Measurements from ENCODE around the gene MAPK14. TPM values are rescaled to one million over a fixed set of nuclear protein-coding genes. Genes with fewer than 3 reads are reported as not detected.
A peak's percentile ranks its signal among the peaks of the same experiment; 100 is the strongest.

The MAPK14 gene
- total RNA-seq, 1 experiment from 2014 or later, result 56.8 TPM

GRCh38 chr6:36104836-36105235 is 77.2 kb downstream of the MAPK14 start:
- BruUV-seq (replicated peaks), result no TSS peak

DNA sequence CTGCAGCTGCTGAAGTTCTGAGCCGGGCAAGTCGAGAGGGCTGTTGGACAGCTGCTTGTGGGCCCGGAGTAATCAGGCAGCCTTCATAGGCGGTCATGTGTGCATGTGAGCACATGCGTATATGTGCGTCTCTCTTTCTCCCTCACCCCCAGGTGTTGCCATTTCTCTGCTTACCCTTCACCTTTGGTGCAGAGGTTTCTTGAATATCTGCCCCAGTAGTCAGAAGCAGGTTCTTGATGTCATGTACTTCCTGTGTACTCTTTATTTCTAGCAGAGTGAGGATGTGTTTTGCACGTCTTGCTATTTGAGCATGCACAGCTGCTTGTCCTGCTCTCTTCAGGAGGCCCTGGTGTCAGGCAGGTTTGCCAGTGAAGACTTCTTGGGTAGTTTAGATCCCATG is 81.5 kb downstream of the MAPK14 start:
- Histone ChIP-seq H3K4me2 (ENCODE audit: low read length) (no peak overlapping the region), H3K9ac (ENCODE audit: low read length) (no peak overlapping the region), H3K4me1 (ENCODE audit: insufficient read depth, low read length) (no peaks in the 10 kb centered on the region), H3K9me2 (replicated peaks; ENCODE audit: low read length) (no peaks in the 10 kb centered on the region), H3K27me3 (ENCODE audit: low read length) (no peaks in the 10 kb centered on the region), H3K9me3 (ENCODE audit: low read length) (no peaks in the 10 kb centered on the region), H3K36me3 (ENCODE audit: low read depth, low read length) (peaks cover 31% of the 10 kb centered on the region), H3F3A (ENCODE audit: low read length, unreplicated experiment) (no peaks in the 10 kb centered on the region), H4K20me1 (ENCODE audit: low read length) (no peaks in the 10 kb centered on the region), H2AFZ (ENCODE audit: low read length) (no peak overlapping the region), H3K27ac (ENCODE audit: low read length) (no peak overlapping the region), H3K79me2 (ENCODE audit: low read length) (no peaks in the 10 kb centered on the region), H3K4me3 (ENCODE audit: low read length) (no peak overlapping the region)
- no peak for ATAC-seq
- ChIA-PET POLR2A (ENCODE audit: unreplicated experiment) (no interaction called here), CTCF (no interaction called here)
- BruUV-seq (replicated peaks), result TSS peak; percentile 14
- DNase-seq, result no peak
- intact Hi-C loops (cut with micrococcal nuclease), result no loop called here
- TF ChIP-seq, protein P1, sequence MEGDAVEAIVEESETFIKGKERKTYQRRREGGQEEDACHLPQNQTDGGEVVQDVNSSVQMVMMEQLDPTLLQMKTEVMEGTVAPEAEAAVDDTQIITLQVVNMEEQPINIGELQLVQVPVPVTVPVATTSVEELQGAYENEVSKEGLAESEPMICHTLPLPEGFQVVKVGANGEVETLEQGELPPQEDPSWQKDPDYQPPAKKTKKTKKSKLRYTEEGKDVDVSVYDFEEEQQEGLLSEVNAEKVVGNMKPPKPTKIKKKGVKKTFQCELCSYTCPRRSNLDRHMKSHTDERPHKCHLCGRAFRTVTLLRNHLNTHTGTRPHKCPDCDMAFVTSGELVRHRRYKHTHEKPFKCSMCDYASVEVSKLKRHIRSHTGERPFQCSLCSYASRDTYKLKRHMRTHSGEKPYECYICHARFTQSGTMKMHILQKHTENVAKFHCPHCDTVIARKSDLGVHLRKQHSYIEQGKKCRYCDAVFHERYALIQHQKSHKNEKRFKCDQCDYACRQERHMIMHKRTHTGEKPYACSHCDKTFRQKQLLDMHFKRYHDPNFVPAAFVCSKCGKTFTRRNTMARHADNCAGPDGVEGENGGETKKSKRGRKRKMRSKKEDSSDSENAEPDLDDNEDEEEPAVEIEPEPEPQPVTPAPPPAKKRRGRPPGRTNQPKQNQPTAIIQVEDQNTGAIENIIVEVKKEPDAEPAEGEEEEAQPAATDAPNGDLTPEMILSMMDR (conservative IDR thresholded peaks at IDR 0.05; ENCODE audit: low read depth, low read length), result no peak
- TF ChIP-seq EZH2 (IDR thresholded peaks at IDR 0.05; ENCODE audit: low read length, unreplicated experiment) (no peak), EZH2phosphoT487 (IDR thresholded peaks at IDR 0.05; ENCODE audit: borderline replicate concordance, low read length) (no peak)

More at GRCh38 chr6:36104836-36105235, 77.2 kb downstream of the MAPK14 start:
- DNase-seq, result no peak
- no peak overlapping the region for H2AFZ ChIP-seq (ENCODE audit: low read length)
- no peak overlapping the region for H3K4me2 ChIP-seq (ENCODE audit: low read length)
- intact Hi-C loops (cut with micrococcal nuclease), result no loop called here
- H3K4me1 ChIP-seq (ENCODE audit: insufficient read depth, low read length), result no peaks in the 10 kb centered on the region
- peaks cover 35% of the 10 kb centered on the region for H3K36me3 ChIP-seq (ENCODE audit: low read depth, low read length)
- H3K4me3 ChIP-seq (ENCODE audit: low read length), result no peak overlapping the region
- H3K27ac ChIP-seq (ENCODE audit: low read length), result no peak overlapping the region
- ChIA-PET POLR2A (ENCODE audit: unreplicated experiment) (no interaction called here), CTCF (no interaction called here)
- no peaks in the 10 kb centered on the region for H3K9me3 ChIP-seq (ENCODE audit: low read length)
- TF ChIP-seq EZH2phosphoT487 (IDR thresholded peaks at IDR 0.05; ENCODE audit: borderline replicate concordance, low read length) (no peak), EZH2 (IDR thresholded peaks at IDR 0.05; ENCODE audit: low read length, unreplicated experiment) (no peak)
- TF ChIP-seq, protein P1 (conservative IDR thresholded peaks at IDR 0.05; ENCODE audit: low read depth, low read length), result no peak
- no peaks in the 10 kb centered on the region for H3K9me2 ChIP-seq (replicated peaks; ENCODE audit: low read length)
- no peaks in the 10 kb centered on the region for H3K27me3 ChIP-seq (ENCODE audit: low read length)
- no peaks in the 10 kb centered on the region for H3F3A ChIP-seq (ENCODE audit: low read length, unreplicated experiment)
- H4K20me1 ChIP-seq (ENCODE audit: low read length), result no peaks in the 10 kb centered on the region
- H3K79me2 ChIP-seq (ENCODE audit: low read length), result no peaks in the 10 kb centered on the region
- no peak overlapping the region for H3K9ac ChIP-seq (ENCODE audit: low read length)
- ATAC-seq, result no peak

DNA sequence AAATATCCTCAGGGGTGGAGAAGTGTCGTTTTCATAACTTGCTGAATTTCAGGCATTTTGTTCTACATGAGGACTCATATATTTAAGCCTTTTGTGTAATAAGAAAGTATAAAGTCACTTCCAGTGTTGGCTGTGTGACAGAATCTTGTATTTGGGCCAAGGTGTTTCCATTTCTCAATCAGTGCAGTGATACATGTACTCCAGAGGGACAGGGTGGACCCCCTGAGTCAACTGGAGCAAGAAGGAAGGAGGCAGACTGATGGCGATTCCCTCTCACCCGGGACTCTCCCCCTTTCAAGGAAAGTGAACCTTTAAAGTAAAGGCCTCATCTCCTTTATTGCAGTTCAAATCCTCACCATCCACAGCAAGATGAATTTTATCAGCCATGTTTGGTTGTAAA is 82.4 kb downstream of the MAPK14 start:
- Histone ChIP-seq H3K4me1 (ENCODE audit: insufficient read depth, low read length) (no peaks in the 10 kb centered on the region), H3K36me3 (ENCODE audit: low read depth, low read length) (peaks cover 30% of the 10 kb centered on the region), H3K27me3 (ENCODE audit: low read length) (no peaks in the 10 kb centered on the region), H3K4me2 (ENCODE audit: low read length) (no peak overlapping the region), H4K20me1 (ENCODE audit: low read length) (no peaks in the 10 kb centered on the region), H3K27ac (ENCODE audit: low read length) (no peak overlapping the region), H3K9ac (ENCODE audit: low read length) (no peak overlapping the region), H3K79me2 (ENCODE audit: low read length) (no peaks in the 10 kb centered on the region), H2AFZ (ENCODE audit: low read length) (no peak overlapping the region), H3K9me2 (replicated peaks; ENCODE audit: low read length) (no peaks in the 10 kb centered on the region), H3K4me3 (ENCODE audit: low read length) (no peak overlapping the region), H3K9me3 (ENCODE audit: low read length) (no peaks in the 10 kb centered on the region), H3F3A (ENCODE audit: low read length, unreplicated experiment) (no peaks in the 10 kb centered on the region)
- ATAC-seq, result no peak
- no peak for TF ChIP-seq EZH2phosphoT487 (IDR thresholded peaks at IDR 0.05; ENCODE audit: borderline replicate concordance, low read length)
- TF ChIP-seq, protein P1 (conservative IDR thresholded peaks at IDR 0.05; ENCODE audit: low read depth, low read length), result no peak
- TF ChIP-seq EZH2 (IDR thresholded peaks at IDR 0.05; ENCODE audit: low read length, unreplicated experiment), result no peak
- intact Hi-C loops (cut with micrococcal nuclease), result no loop called here
- POLR2A ChIA-PET (ENCODE audit: unreplicated experiment), result no interaction called here
- DNase-seq, result no peak
- no TSS peak for BruUV-seq (replicated peaks)
- CTCF ChIA-PET, result no interaction called here

Data from PC-3 (cell line).